ENCODE results near the gene HNRNPAB. TPM values are rescaled to one million over a fixed set of nuclear protein-coding genes. Genes with fewer than 3 reads are reported as not detected.

The HNRNPAB gene
- total and polyA plus RNA-seq, 10 donors = 55.9 to 144 (median 115) TPM

DNA sequence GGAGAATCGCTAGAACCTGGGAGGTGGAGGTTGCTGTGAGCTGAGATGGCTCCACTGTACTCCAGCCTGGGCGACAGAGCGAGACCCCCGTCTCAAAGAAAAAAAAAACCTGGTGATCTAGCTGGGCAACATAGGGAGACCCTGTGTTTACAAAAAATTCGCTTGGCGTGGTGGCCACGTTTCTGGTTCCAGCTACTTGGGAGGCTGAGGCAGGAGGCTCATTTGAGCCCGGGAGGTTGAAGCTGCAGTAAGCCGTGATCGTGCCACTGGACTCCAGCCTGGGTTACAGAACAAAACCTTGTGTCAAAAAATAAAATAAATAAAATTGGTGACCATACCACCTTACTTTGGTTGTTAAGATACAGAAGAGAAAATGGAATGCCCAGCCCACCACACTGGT, 1.8 kb upstream of the HNRNPAB start:
- no peak for TF ChIP-seq POLR2AphosphoS5 (IDR thresholded peaks at IDR 0.05)
- TF ChIP-seq, protein P1, sequence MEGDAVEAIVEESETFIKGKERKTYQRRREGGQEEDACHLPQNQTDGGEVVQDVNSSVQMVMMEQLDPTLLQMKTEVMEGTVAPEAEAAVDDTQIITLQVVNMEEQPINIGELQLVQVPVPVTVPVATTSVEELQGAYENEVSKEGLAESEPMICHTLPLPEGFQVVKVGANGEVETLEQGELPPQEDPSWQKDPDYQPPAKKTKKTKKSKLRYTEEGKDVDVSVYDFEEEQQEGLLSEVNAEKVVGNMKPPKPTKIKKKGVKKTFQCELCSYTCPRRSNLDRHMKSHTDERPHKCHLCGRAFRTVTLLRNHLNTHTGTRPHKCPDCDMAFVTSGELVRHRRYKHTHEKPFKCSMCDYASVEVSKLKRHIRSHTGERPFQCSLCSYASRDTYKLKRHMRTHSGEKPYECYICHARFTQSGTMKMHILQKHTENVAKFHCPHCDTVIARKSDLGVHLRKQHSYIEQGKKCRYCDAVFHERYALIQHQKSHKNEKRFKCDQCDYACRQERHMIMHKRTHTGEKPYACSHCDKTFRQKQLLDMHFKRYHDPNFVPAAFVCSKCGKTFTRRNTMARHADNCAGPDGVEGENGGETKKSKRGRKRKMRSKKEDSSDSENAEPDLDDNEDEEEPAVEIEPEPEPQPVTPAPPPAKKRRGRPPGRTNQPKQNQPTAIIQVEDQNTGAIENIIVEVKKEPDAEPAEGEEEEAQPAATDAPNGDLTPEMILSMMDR (IDR thresholded peaks at IDR 0.05 in 8 of 11, conservative IDR thresholded peaks at IDR 0.05 in 3 of 11) = no peak
- no peak for TF ChIP-seq POLR2A (IDR thresholded peaks at IDR 0.05)
- Histone ChIP-seq H3K27me3 (replicated peaks in 1 of 7) (no peaks in the 10 kb centered on the region), H3K27ac (peak overlapping the region in 5 of 8 donors; percentile 30 to 69 (median 63)), H3K4me3 (no peak overlapping the region), H3K9me3 (no peaks in the 10 kb centered on the region), H3K36me3 (peaks cover 0 to 18% (median 12%) of the 10 kb centered on the region in 6 donors), H3K4me1 (peaks cover 15 to 57% (median 44%) of the 10 kb centered on the region in 6 donors)
- 93 to 98% (median 95%) methylated on average over 10 of the region's 10 CpGs for WGBS, 5 donors
- DNase-seq = no peak
- intact Hi-C loops (cut with DNase I; ENCODE audit: low total_unique reads) = no loop called here

DNA sequence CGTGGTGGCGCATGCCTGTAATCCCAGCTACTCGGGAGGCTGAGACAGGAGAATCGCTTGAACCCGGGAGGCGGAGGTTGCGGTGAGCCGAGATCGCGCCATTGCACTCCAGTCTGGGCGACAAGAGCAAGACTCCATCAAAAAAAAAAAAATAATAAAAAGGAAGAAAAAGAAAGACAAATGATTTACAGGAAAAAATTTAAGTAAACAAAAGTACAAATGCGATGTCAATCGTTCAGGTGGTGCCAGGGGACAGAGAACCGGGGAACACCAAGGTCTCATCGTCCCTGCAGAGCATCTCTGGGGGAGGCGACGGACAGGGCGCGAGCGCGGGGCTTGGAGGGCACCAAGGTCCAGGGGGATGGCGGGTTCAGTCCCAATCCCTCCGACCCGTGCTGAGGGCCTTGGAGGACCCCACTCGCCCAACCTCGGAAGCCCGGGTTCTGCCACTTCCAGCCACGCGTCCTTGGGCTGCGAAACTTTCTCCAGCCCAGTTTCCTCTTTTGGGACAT, 607 bp upstream of the HNRNPAB start:
- no peak for DNase-seq
- Histone ChIP-seq H3K27ac (peak overlapping the region; percentile 80 to 97 (median 94)), H3K9me3 (no peaks in the 10 kb centered on the region), H3K4me1 (peaks cover 15 to 69% (median 53%) of the 10 kb centered on the region in 6 donors), H3K36me3 (peaks cover 0 to 29% (median 23%) of the 10 kb centered on the region in 6 donors), H3K27me3 (replicated peaks in 1 of 7) (no peaks in the 10 kb centered on the region), H3K4me3 (peak overlapping the region; percentile 89 to 100 (median 96))
- intact Hi-C loops (cut with DNase I; ENCODE audit: low total_unique reads) = no loop called here
- WGBS, 5 donors = 17 to 27% (median 25%) methylated on average over 28 to 30 of the region's 30 CpGs
- TF ChIP-seq POLR2A (IDR thresholded peaks at IDR 0.05) (no peak), POLR2AphosphoS5 (IDR thresholded peaks at IDR 0.05) (no peak)
- TF ChIP-seq, protein P1 (IDR thresholded peaks at IDR 0.05 in 8 of 11, conservative IDR thresholded peaks at IDR 0.05 in 3 of 11) = no peak

DNA sequence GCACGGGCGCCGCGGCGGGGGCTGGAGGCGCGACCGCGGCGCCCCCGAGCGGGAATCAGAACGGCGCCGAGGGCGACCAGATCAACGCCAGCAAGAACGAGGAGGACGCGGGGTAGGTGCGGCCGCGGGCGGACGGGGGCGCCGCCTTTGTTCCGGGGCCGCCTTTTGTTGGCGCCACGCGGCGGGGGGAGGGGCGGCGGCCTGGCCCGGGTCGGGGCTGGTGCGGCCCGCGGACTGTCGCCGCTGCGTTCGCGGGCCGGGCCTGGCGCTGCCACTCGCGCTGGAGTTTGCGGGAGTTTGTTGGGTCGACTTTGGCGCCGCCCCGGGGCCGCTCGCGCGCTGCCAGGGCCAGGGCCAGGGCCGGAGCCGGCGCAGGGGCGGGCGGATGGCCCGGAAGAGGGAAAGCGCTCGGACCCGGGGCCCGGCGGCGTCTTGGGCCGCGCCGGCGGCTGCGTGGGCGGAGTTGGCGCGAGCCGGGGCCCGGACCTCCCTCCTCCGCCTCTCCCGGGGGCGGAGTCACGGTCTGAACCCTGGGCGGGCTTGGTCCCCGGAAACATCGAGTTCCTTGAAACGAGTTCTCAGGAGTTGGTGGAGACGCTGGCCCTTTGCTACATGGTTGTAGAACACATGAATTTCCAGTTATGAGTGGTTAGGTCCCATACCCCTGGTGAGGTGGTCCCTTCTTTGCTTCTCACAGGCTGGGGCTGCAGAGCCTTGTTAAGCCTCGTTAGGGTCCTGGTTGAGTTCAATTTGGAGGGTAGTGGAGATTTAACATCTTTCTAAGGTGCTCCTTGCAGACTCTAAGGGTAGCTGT, 809 bp downstream of the HNRNPAB start:
- H3K9me3 ChIP-seq = no peaks in the 10 kb centered on the region
- H3K36me3 ChIP-seq = peaks cover 0 to 44% (median 38%) of the 10 kb centered on the region in 6 donors
- peak; percentile 63 to 79 (median 69) for TF ChIP-seq POLR2AphosphoS5 (IDR thresholded peaks at IDR 0.05)
- TF ChIP-seq, protein P1 (IDR thresholded peaks at IDR 0.05 in 8 of 11, conservative IDR thresholded peaks at IDR 0.05 in 3 of 11) = no peak
- 0 to 1% (median 1%) methylated on average over 23 to 90 of the region's 90 CpGs for WGBS, 5 donors
- peaks cover 15 to 73% (median 53%) of the 10 kb centered on the region in 6 donors for H3K4me1 ChIP-seq
- H3K4me3 ChIP-seq = peak overlapping the region; percentile 89 to 100 (median 96)
- H3K27ac ChIP-seq = peak overlapping the region; percentile 80 to 97 (median 94)
- no peaks in the 10 kb centered on the region for H3K27me3 ChIP-seq (replicated peaks in 1 of 7)
- peak; percentile 95 for DNase-seq
- intact Hi-C loops (cut with DNase I; ENCODE audit: low total_unique reads) = no loop called here

DNA sequence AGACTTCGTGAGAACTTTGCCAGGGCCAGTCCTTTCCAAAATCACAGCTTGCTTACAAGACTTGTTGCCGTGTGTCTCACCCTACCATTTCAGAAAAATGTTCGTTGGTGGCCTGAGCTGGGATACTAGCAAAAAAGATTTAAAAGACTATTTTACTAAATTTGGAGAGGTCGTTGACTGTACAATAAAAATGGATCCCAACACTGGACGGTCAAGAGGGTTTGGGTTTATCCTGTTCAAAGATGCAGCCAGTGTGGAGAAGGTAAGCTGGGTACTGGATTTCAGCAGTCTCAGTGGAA, 1.4 kb downstream of the HNRNPAB start:
- Histone ChIP-seq H3K36me3 (peaks cover 0 to 49% (median 43%) of the 10 kb centered on the region in 6 donors), H3K27ac (peak overlapping the region; percentile 80 to 97 (median 94)), H3K9me3 (no peaks in the 10 kb centered on the region), H3K4me1 (peaks cover 15 to 78% (median 53%) of the 10 kb centered on the region in 6 donors), H3K4me3 (peak overlapping the region; percentile 89 to 100 (median 96)), H3K27me3 (replicated peaks in 1 of 7) (no peaks in the 10 kb centered on the region)
- no peak for TF ChIP-seq POLR2A (IDR thresholded peaks at IDR 0.05)
- TF ChIP-seq, protein P1 (IDR thresholded peaks at IDR 0.05 in 8 of 11, conservative IDR thresholded peaks at IDR 0.05 in 3 of 11) = no peak
- TF ChIP-seq POLR2AphosphoS5 (IDR thresholded peaks at IDR 0.05) = no peak
- WGBS, 5 donors = 4 to 7% (median 6%) methylated on average over 5 of the region's 5 CpGs
- intact Hi-C loops (cut with DNase I; ENCODE audit: low total_unique reads) = no loop called here
- DNase-seq = no peak
